ENCODE data around the gene KHDC4.
"Not testable (repeated sequence)": the region's sequence is repeated elsewhere in the genome, so short reads cannot be mapped to it uniquely, and the experiment has no call there.

KHDC4 gene

GRCh38 chr1:155900161-155900560, 34.1 kb downstream of the KHDC4 start:
- no peak for DNase-seq (ENCODE audit: low spot score)

GRCh38 chr1:155899683-155900082, 34.5 kb downstream of the KHDC4 start:
- no peak for DNase-seq (ENCODE audit: low spot score)

GRCh38 chr1:155898888-155899287, 35.3 kb downstream of the KHDC4 start:
- DNase-seq (ENCODE audit: low spot score): no peak

GRCh38 chr1:155897746-155898145, 36.5 kb downstream of the KHDC4 start:
- DNase-seq (ENCODE audit: low spot score): no peak

GRCh38 chr1:155896476-155896875, 37.7 kb downstream of the KHDC4 start:
- DNase-seq (ENCODE audit: low spot score): not testable (repeated sequence)

GRCh38 chr1:155895617-155896016, 38.6 kb downstream of the KHDC4 start:
- DNase-seq (ENCODE audit: low spot score): not testable (repeated sequence)

GRCh38 chr1:155893389-155894142, 40.6 kb downstream of the KHDC4 start:
- DNase-seq (ENCODE audit: low spot score): no peak

GRCh38 chr1:155892796-155893195, 41.4 kb downstream of the KHDC4 start:
- no peak for DNase-seq (ENCODE audit: low spot score)

GRCh38 chr1:155890251-155890650, 44.0 kb downstream of the KHDC4 start:
- DNase-seq (ENCODE audit: low spot score): no peak

GRCh38 chr1:155889566-155889965, 44.6 kb downstream of the KHDC4 start:
- DNase-seq (ENCODE audit: low spot score): no peak

- no peak for DNase-seq (ENCODE audit: low spot score)
These were observed 45.7 kb downstream of the KHDC4 start for GRCh38 chr1:155888481-155888880.

GRCh38 chr1:155884982-155885381, 49.2 kb downstream of the KHDC4 start:
- no peak for DNase-seq (ENCODE audit: low spot score)

GRCh38 chr1:155884031-155884960, 49.9 kb downstream of the KHDC4 start:
- DNase-seq (ENCODE audit: low spot score): no peak

GRCh38 chr1:155882766-155883165, 51.4 kb downstream of the KHDC4 start:
- no peak for DNase-seq (ENCODE audit: low spot score)

- no peak for DNase-seq (ENCODE audit: low spot score)
These were observed 52.0 kb downstream of the KHDC4 start for GRCh38 chr1:155882235-155882634.

- DNase-seq (ENCODE audit: low spot score): no peak
These were observed 53.3 kb downstream of the KHDC4 start for GRCh38 chr1:155880950-155881349.

- no peak for DNase-seq (ENCODE audit: low spot score)
These were observed 54.0 kb downstream of the KHDC4 start for GRCh38 chr1:155880251-155880650.

GRCh38 chr1:155877945-155878344, 56.3 kb downstream of the KHDC4 start:
- DNase-seq (ENCODE audit: low spot score): no peak

- DNase-seq (ENCODE audit: low spot score): no peak
These were observed 60.4 kb downstream of the KHDC4 start for GRCh38 chr1:155873860-155874259.

- DNase-seq (ENCODE audit: low spot score): peak; percentile 93
These were observed 61.7 kb downstream of the KHDC4 start for GRCh38 chr1:155872527-155872926.

- peak; percentile 99 for DNase-seq (ENCODE audit: low spot score)
These were observed 62.8 kb downstream of the KHDC4 start for GRCh38 chr1:155871390-155871789.

- DNase-seq (ENCODE audit: low spot score): no peak
These were observed 66.4 kb downstream of the KHDC4 start for GRCh38 chr1:155867766-155868165.

- no peak for DNase-seq (ENCODE audit: low spot score)
These were observed 69.8 kb downstream of the KHDC4 start for GRCh38 chr1:155864393-155864792.

All from pons (tissue), 1 donor.